HG03342 (cell line): Measurements from ENCODE around the gene RSF1.
"Not testable (repeated sequence)": the region's sequence is repeated elsewhere in the genome, so short reads cannot be mapped to it uniquely, and the experiment has no call there.

Experiments used
- ATAC-seq: cut with Tn5 transposase; IDR thresholded peaks from one replicate; pipeline ENCODE4 v1.9.1; 2021; ENCODE audit warnings: mild to moderate bottlenecking, moderate library complexity; ENCODE audit not compliant: unreplicated experiment

Gene RSF1

GRCh38 chr11:77820565-77821348 is at the start of gene RSF1, which contains the start of gene AAMDC:
TSS of gene RSF1 (minus strand) at chr11:77820722. CDS start at chr11:77820714, 8 bp downstream.
TSS of gene AAMDC (plus strand) at chr11:77821144. CDS start at chr11:77842497, 21,353 bp downstream.
- ATAC-seq = peak; percentile 88

GRCh38 chr11:77868744-77869143 is 48.2 kb upstream of the RSF1 start:
- no peak for ATAC-seq

GRCh38 chr11:77866336-77866735 is 45.8 kb upstream of the RSF1 start:
- ATAC-seq = no peak

- ATAC-seq = no peak
Observed at GRCh38 chr11:77865805-77866204, 45.3 kb upstream of the RSF1 start.

- not testable (repeated sequence) for ATAC-seq
Observed at GRCh38 chr11:77861444-77861843, 40.9 kb upstream of the RSF1 start.

- not testable (repeated sequence) for ATAC-seq
Observed at GRCh38 chr11:77857906-77858457, 37.5 kb upstream of the RSF1 start.

- no peak for ATAC-seq
Observed at GRCh38 chr11:77854838-77855237, 34.3 kb upstream of the RSF1 start.

- ATAC-seq = no peak
Observed at GRCh38 chr11:77851503-77851902, 31.0 kb upstream of the RSF1 start.

- not testable (repeated sequence) for ATAC-seq
Observed at GRCh38 chr11:77843700-77844099, 23.2 kb upstream of the RSF1 start.

- no peak for ATAC-seq
Observed at GRCh38 chr11:77842441-77843121, 22.1 kb upstream of the RSF1 start.

- ATAC-seq = no peak
Observed at GRCh38 chr11:77833302-77833701, 12.8 kb upstream of the RSF1 start.

- ATAC-seq = no peak
Observed at GRCh38 chr11:77828926-77829325, 8.4 kb upstream of the RSF1 start.

- ATAC-seq = no peak
Observed at GRCh38 chr11:77823775-77824174, 3.3 kb upstream of the RSF1 start.

GRCh38 chr11:77822126-77822525 is 1.6 kb upstream of the RSF1 start:
- ATAC-seq = not testable (repeated sequence)

- ATAC-seq = no peak
Observed at GRCh38 chr11:77821349-77821851, 878 bp upstream of the RSF1 start.

- ATAC-seq = peak; percentile 10
Observed at GRCh38 chr11:77819921-77820564, 479 bp downstream of the RSF1 start.

- peak; percentile 46 for ATAC-seq
Observed at GRCh38 chr11:77819411-77819920, 1.1 kb downstream of the RSF1 start.

- no peak for ATAC-seq
Observed at GRCh38 chr11:77815459-77815858, 5.1 kb downstream of the RSF1 start.

GRCh38 chr11:77814848-77815247 is 5.7 kb downstream of the RSF1 start:
- no peak for ATAC-seq

GRCh38 chr11:77813256-77813655 is 7.3 kb downstream of the RSF1 start:
- no peak for ATAC-seq

GRCh38 chr11:77806993-77807392 is 13.5 kb downstream of the RSF1 start:
- ATAC-seq = no peak
